Measurements from ENCODE around the gene PFKP. TPM values are rescaled to one million over a fixed set of nuclear protein-coding genes. Genes with fewer than 3 reads are reported as not detected.
A peak's percentile ranks its signal among the peaks of the same experiment; 100 is the strongest.
"Not testable (repeated sequence)": the region's sequence is repeated elsewhere in the genome, so short reads cannot be mapped to it uniquely, and the experiment has no call there.

PFKP gene
- total RNA-seq, 1 donor from 2014 or later: 196 TPM

DNA sequence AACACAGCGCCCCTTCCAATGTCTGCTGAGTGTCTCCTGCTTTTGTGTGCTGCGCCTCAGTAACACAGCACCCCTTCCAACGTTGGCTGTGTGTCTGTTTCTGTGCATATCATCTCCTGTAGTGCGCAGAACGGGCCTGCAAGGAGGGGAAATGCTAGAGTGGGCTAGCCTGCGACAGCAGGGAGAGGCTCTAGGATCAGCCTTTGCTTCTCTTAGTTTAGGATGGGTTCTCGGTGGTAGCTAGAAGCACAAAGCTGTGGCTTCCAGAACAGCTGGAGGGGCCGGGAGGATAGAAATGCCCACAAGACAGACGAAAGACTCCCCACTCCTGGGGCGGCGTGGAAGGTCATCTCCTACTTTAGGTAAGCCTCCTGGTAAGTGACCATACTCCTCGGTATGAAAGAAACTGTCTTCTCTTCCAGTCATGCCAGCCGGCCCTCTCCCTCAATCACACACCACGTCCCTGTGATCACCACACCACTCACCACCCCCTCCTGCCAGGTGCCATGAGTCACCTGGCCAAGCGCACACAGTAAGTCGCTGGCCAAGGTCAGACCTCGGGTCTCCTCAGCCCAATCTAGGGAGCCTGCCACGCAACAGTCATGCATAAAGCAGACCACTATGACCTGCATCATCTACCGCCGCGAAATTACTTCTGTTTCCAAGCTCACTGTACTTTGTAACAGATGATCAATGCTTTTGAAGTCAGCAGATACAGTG, 100.4 kb downstream of the PFKP start:
- FAIRE-seq (no peak), DNase-seq (ENCODE audit: low read depth) (no peak)
- TF ChIP-seq, protein P1, sequence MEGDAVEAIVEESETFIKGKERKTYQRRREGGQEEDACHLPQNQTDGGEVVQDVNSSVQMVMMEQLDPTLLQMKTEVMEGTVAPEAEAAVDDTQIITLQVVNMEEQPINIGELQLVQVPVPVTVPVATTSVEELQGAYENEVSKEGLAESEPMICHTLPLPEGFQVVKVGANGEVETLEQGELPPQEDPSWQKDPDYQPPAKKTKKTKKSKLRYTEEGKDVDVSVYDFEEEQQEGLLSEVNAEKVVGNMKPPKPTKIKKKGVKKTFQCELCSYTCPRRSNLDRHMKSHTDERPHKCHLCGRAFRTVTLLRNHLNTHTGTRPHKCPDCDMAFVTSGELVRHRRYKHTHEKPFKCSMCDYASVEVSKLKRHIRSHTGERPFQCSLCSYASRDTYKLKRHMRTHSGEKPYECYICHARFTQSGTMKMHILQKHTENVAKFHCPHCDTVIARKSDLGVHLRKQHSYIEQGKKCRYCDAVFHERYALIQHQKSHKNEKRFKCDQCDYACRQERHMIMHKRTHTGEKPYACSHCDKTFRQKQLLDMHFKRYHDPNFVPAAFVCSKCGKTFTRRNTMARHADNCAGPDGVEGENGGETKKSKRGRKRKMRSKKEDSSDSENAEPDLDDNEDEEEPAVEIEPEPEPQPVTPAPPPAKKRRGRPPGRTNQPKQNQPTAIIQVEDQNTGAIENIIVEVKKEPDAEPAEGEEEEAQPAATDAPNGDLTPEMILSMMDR (IDR thresholded peaks at IDR 0.05; ENCODE audit: insufficient read depth, low read length, severe bottlenecking): no peak
- no peak overlapping the region for H3K4me3 ChIP-seq (ENCODE audit: low read depth, low read length)
- no peaks in the 10 kb centered on the region for H3K27me3 ChIP-seq (ENCODE audit: control insufficient read depth, insufficient read depth, low read length)
- H3K36me3 ChIP-seq (ENCODE audit: control insufficient read depth, insufficient read depth, low read length): peaks cover 33% of the 10 kb centered on the region

DNA sequence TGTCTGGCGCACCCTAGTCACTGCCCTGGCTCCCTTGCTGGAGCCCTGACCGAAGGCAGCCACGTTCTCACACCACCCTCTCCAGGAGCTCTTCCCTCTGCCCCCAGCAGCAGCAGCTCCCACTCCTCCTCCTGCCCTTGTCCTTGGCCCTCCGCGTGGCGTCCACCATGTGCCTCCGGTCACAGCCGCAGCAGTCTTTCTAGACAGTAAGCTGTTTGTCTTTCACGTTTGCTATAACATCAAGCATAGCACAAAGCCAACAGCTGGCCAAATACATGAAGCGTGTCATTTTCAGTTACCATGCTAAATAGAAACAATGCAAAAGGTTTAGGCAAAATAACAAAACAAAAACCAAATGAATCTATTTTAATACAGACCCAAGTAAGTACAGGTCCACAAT, 101.9 kb downstream of the PFKP start:
- DNase-seq (ENCODE audit: low read depth): no peak
- TF ChIP-seq, protein P1 (IDR thresholded peaks at IDR 0.05; ENCODE audit: insufficient read depth, low read length, severe bottlenecking): no peak
- Histone ChIP-seq H3K4me3 (ENCODE audit: low read depth, low read length) (no peak overlapping the region), H3K27me3 (ENCODE audit: control insufficient read depth, insufficient read depth, low read length) (no peaks in the 10 kb centered on the region), H3K36me3 (ENCODE audit: control insufficient read depth, insufficient read depth, low read length) (peaks cover 27% of the 10 kb centered on the region)
- no peak for FAIRE-seq

DNA sequence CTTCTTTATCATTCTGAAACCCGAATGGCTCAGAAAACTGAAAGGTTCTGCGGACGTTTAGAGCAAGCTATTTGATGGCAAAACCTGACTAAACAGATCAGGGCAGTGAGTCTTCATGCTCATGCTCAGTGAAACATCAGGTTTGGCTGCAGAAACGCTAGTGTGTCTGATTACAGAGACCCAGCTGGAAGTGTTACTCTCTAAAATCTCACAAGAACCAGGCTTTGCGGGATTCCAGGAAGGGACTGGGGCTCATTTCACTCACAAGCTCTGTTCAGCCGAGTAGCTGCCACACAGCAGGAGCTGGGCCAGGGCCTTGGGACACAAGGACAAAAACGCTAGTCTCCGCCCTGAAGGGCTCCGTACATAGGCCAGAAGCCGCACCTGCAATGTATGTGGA, 102.3 kb downstream of the PFKP start:
- peaks cover 25% of the 10 kb centered on the region for H3K36me3 ChIP-seq (ENCODE audit: control insufficient read depth, insufficient read depth, low read length)
- DNase-seq (ENCODE audit: low read depth) (no peak), FAIRE-seq (no peak)
- TF ChIP-seq, protein P1 (IDR thresholded peaks at IDR 0.05; ENCODE audit: insufficient read depth, low read length, severe bottlenecking): no peak
- no peaks in the 10 kb centered on the region for H3K27me3 ChIP-seq (ENCODE audit: control insufficient read depth, insufficient read depth, low read length)
- H3K4me3 ChIP-seq (ENCODE audit: low read depth, low read length): no peak overlapping the region

DNA sequence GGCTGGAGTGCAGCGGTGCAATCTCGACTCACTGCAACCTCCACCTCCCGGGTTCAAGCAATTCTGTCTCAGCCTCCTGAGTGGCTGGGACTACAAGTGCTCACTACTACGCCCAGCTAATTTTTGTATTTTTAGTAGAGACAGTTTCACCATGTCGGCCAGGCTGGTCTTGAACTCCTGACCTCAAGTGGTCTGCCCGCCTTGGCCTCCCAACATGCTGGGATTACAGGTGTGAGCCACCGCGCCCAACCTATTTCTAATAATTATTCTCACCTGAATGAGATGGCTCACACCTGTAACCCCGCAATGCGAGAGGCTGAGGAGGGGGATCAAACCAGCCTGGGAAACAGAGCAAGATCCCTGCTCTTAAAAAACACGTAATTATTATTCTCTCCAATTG, 104.1 kb downstream of the PFKP start:
- H3K27me3 ChIP-seq (ENCODE audit: control insufficient read depth, insufficient read depth, low read length); FAIRE-seq; DNase-seq (ENCODE audit: low read depth): not testable (repeated sequence)
- H3K4me3 ChIP-seq (ENCODE audit: low read depth, low read length): peak overlapping the region; percentile 88
- peaks cover 17% of the 10 kb centered on the region for H3K36me3 ChIP-seq (ENCODE audit: control insufficient read depth, insufficient read depth, low read length)

DNA sequence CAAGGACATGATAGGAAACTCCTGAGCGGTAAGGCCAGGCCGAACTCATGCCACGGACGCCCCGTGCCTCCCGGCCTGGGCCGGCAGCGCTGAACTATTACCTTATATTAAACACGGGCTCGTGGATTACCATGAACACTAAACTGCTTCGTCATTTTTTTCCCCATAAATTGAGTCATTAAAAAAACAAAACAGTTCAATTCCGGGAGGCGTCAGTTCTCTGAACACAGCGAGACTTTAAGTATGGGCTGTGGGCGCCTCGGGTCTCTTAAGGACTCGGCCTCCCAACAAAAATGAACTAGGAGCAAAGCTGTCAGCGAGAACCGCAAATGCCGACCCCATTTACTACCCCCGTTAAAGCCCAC, 104.7 kb downstream of the PFKP start:
- FAIRE-seq (no peak), DNase-seq (ENCODE audit: low read depth) (peak; percentile 81)
- H3K4me3 ChIP-seq (ENCODE audit: low read depth, low read length): peak overlapping the region; percentile 88
- peaks cover 13% of the 10 kb centered on the region for H3K36me3 ChIP-seq (ENCODE audit: control insufficient read depth, insufficient read depth, low read length)
- TF ChIP-seq, protein P1 (IDR thresholded peaks at IDR 0.05; ENCODE audit: insufficient read depth, low read length, severe bottlenecking): no peak
- H3K27me3 ChIP-seq (ENCODE audit: control insufficient read depth, insufficient read depth, low read length): no peaks in the 10 kb centered on the region

DNA sequence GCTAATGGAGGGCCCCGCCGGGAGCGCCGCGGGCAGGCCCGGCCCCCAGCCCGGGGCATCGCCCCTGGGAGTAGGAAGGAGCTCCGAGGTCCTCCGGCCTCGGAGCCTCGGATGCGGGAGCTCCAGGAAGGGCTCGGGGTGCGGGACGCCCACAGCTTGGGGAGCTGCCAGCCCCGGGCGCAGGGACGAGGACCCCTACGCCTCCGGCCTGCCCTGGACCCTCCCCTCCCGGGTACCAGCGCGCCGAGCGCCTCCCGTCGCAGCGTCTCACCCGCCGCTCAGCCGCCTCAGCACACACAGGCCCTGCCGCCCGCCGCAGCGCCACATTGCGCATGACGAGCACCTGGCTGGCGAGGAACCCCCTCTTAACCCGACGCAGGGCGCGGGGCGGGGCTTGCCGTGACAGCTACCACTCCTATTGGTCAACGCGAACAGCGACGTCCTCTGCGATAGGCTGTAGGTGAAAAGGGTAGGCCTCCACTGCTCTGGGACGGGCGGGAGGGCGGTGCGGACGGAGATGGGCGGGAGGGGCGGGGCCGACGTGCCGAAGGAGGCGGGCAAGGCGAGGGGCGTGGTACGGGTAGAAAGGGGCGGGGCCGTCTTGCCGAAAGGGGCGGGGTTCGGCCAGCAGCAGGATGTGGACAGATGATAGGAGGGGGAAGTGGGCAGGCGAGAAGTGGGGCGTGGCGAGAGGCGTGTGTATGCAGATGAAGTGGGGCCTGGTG, 105.3 kb downstream of the PFKP start, which contains the start of gene PITRM1:
Gene PITRM1, minus strand, starts transcription at position 337 of the 725 bp plus-strand sequence. Its CDS starts 10 bp downstream, at position 327.
- H3K27me3 ChIP-seq (ENCODE audit: control insufficient read depth, insufficient read depth, low read length): no peaks in the 10 kb centered on the region
- FAIRE-seq (no peak), DNase-seq (ENCODE audit: low read depth) (peak; percentile 94)
- TF ChIP-seq, protein P1 (IDR thresholded peaks at IDR 0.05; ENCODE audit: insufficient read depth, low read length, severe bottlenecking): no peak
- H3K4me3 ChIP-seq (ENCODE audit: low read depth, low read length): peak within 1 kb of the TSS; percentile 88
- H3K36me3 ChIP-seq (ENCODE audit: control insufficient read depth, insufficient read depth, low read length): peaks cover 10% of the 10 kb centered on the region
